ENCODE results near the gene PDCD1. TPM values are rescaled to one million over a fixed set of nuclear protein-coding genes. Genes with fewer than 3 reads are reported as not detected.

PDCD1 gene
- total and polyA plus RNA-seq, 2 of the 8 experiments (the other 6 are each of a cell fraction or from before 2014, with no cell fraction given), result 0.48 to 1.1 TPM

DNA sequence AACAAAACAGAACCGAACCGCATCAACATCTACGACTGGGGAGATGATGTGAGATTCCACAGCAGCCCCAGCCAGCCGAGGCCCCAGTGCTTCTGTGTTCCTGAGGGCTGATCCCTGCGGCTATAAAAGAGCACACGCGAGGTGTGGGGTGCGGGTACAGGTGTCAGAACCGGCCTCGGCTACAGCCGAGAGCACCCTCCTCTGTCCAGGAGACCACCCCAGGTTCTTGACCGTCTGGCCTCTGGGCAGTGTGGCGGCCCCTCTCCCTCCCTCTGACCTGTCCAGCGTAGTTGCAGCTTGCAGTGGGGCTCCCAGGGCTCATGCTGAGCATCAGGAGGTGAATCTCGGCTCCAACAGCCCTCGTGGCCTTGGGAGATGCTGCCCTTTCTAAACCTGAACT is 34.6 kb upstream of the PDCD1 start (continued):
- TF ChIP-seq SAP30 (IDR thresholded peaks at IDR 0.05; ENCODE audit: insufficient read depth, insufficient replicate concordance, low read length) (no peak), RXRA (IDR thresholded peaks at IDR 0.05; ENCODE audit: insufficient read depth, low read depth, low read length) (no peak)
- TF ChIP-seq, protein P1, sequence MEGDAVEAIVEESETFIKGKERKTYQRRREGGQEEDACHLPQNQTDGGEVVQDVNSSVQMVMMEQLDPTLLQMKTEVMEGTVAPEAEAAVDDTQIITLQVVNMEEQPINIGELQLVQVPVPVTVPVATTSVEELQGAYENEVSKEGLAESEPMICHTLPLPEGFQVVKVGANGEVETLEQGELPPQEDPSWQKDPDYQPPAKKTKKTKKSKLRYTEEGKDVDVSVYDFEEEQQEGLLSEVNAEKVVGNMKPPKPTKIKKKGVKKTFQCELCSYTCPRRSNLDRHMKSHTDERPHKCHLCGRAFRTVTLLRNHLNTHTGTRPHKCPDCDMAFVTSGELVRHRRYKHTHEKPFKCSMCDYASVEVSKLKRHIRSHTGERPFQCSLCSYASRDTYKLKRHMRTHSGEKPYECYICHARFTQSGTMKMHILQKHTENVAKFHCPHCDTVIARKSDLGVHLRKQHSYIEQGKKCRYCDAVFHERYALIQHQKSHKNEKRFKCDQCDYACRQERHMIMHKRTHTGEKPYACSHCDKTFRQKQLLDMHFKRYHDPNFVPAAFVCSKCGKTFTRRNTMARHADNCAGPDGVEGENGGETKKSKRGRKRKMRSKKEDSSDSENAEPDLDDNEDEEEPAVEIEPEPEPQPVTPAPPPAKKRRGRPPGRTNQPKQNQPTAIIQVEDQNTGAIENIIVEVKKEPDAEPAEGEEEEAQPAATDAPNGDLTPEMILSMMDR (IDR thresholded peaks at IDR 0.05; ENCODE audit: control extremely low read depth in 1 of 3, insufficient read depth in 1 of 3, low read depth in 1 of 3, low read length in 3 of 3), result no peak

All from H1 (cell line).